K562 (cell line): ENCODE results near the gene CNP. TPM values are rescaled to one million over a fixed set of nuclear protein-coding genes. Genes with fewer than 3 reads are reported as not detected.

Source experiments
- CREB3L1 ChIP-seq: fragments of 450-650 bp; IDR thresholded peaks from 2 replicates; pipeline ENCODE4 v1.6.1; 2014; ENCODE audit warnings: low read depth, mild to moderate bottlenecking, moderate library complexity, borderline replicate concordance
- GTF3C2 ChIP-seq: IDR thresholded peaks from 3 replicates; pipeline ENCODE4 v1.6.1; 2011; ENCODE audit warnings: borderline replicate concordance, mild to moderate bottlenecking, moderate library complexity; ENCODE audit not compliant: insufficient read length; ENCODE audit errors: extremely low read depth
- HMGN3 ChIP-seq: IDR thresholded peaks from 2 replicates; pipeline ENCODE4 v1.6.1; 2011; ENCODE audit warnings: borderline replicate concordance, low read depth, mild to moderate bottlenecking, mixed read lengths, low read length; ENCODE audit not compliant: insufficient read length; ENCODE audit errors: extremely low read depth
- MAFF ChIP-seq: IDR thresholded peaks from 2 replicates; pipeline ENCODE4 v1.6.1; 2012; ENCODE audit warnings: low read length, improper control_type of control experiment
- MCM2 ChIP-seq: fragments of 450-650 bp; IDR thresholded peaks from 2 replicates; pipeline ENCODE4 v1.6.1; 2017; ENCODE audit warnings: low read depth, mild to moderate bottlenecking
- MNT ChIP-seq, 2 experiments: fragments of 450-650 bp; conservative IDR thresholded peaks; 2 replicates each; pipeline ENCODE4 v1.6.1; 2017; ENCODE audit warnings: mild to moderate bottlenecking in 2 of 2, moderate library complexity in 2 of 2
- MYBL2 ChIP-seq, 2 experiments: fragments of 450-650 bp in 1 of 2; sonication (generic) in 1 of 2; formaldehyde crosslinking in 1 of 2; IDR thresholded peaks; 2 replicates each; pipeline versions ENCODE4 v1.6.1 to v1.8.1; 2017 to 2022; ENCODE audit warnings: borderline replicate concordance in 1 of 2, inconsistent platforms in 1 of 2, low read depth in 1 of 2, mild to moderate bottlenecking in 1 of 2, missing genetic modification reagents in 1 of 2, moderate library complexity in 1 of 2
- NR2C2 ChIP-seq, 2 experiments: fragments of 200-800 bp in 1 of 2; sonication (Bioruptor generic) in 1 of 2; sonication (generic) in 1 of 2; formaldehyde crosslinking in 1 of 2; IDR thresholded peaks; 2 replicates each; pipeline versions ENCODE4 v1.6.1 to v1.8.0; 2016 to 2022; ENCODE audit warnings: mild to moderate bottlenecking in 1 of 2, missing compliant biosample characterization in 1 of 2, missing genetic modification characterization in 1 of 2, missing genetic modification reagents in 1 of 2
- POLR2A ChIP-seq: fragments of 450-650 bp; conservative IDR thresholded peaks from 2 replicates; pipeline ENCODE4 v1.6.1; 2016
- PRPF4 ChIP-seq: fragments of 200-400 bp; formaldehyde crosslinking; IDR thresholded peaks from one replicate; pipeline ENCODE4 v1.6.1; 2017; ENCODE audit warnings: low read length, low read depth, mild to moderate bottlenecking; ENCODE audit not compliant: insufficient read depth, poor library complexity, severe bottlenecking
- TAF9B ChIP-seq: fragments of 450-650 bp; IDR thresholded peaks from 2 replicates; pipeline ENCODE4 v1.6.1; 2018; ENCODE audit warnings: mild to moderate bottlenecking; ENCODE audit not compliant: partially characterized antibody
- U2AF2 ChIP-seq: fragments of 200-400 bp; formaldehyde crosslinking; optimal IDR thresholded peaks from 2 replicates; pipeline ENCODE3; 2017; ENCODE audit warnings: low read depth, mild to moderate bottlenecking, low read length
- ZNF431 ChIP-seq: sonication (generic); formaldehyde crosslinking; IDR thresholded peaks from 2 replicates; pipeline ENCODE4 v1.8.0; 2022; ENCODE audit warnings: mild to moderate bottlenecking, missing genetic modification reagents
- ZNF592 ChIP-seq: fragments of 450-650 bp; IDR thresholded peaks from 2 replicates; pipeline ENCODE4 v1.6.1; 2017; ENCODE audit warnings: antibody characterized with exemption, mild to moderate bottlenecking
- polyA plus RNA-seq, 8 experiments: library from polyadenylated mRNA; depleted of rRNA in 4 of 8; stranded (reverse) in 5 of 8; unstranded in 3 of 8; fragments of >200 nt; fragmentation: Nextera tagmentation in 2 of 8; fragmentation: Illumina TruSeq in 1 of 8; extraction: Ambion mirVana in 2 of 8; extraction: Trizol in 1 of 8; gene quantifications; 2 replicates each; pipeline versions ENCODE4 v1.2.1 to v1.2.3, GENCODE V29; 2011 to 2014; ENCODE audit warnings: inconsistent platforms in 1 of 8, missing spikeins in 1 of 8
- total RNA-seq, 7 experiments: library from RNA; depleted of rRNA in 6 of 7; stranded (reverse); fragments of >200 nt in 6 of 7; fragmentation: Illumina TruSeq in 2 of 7; extraction: Trizol in 2 of 7; gene quantifications; 2 replicates each; pipeline versions ENCODE4 v1.2.1 to v1.2.3, GENCODE V29; 2011 to 2021; ENCODE audit warnings: low replicate concordance in 1 of 7

CNP gene
- total and polyA plus RNA-seq, 9 of the 15 experiments (the other 6 are each of a cell fraction or from before 2014, with no cell fraction given), result 1.7 to 52.0 (median 29.1) TPM

- TF ChIP-seq ZNF592 (0 out of 2 replicates have a peak, but pooled peaks have one; percentile 41), TAF9B (no peak), GTF3C2 (no peak), NR2C2 (CRISPR knock-in tag; IDR thresholded peaks at IDR 0.05) (no peak), NR2C2 (tag; IDR thresholded peaks at IDR 0.05) (0 out of 2 replicates have a peak, but pooled peaks have one; percentile 27), MCM2 (no peak), HMGN3 (peak; percentile 14), POLR2A (peak; percentile 59), U2AF2 (no peak), MYBL2 (IDR thresholded peaks at IDR 0.05; ENCODE audit: low read depth) (no peak), MYBL2 (CRISPR knock-in tag; IDR thresholded peaks at IDR 0.05; ENCODE audit: borderline replicate concordance) (no peak), PRPF4 (peak; percentile 32), ZNF431 (CRISPR knock-in tag) (peak; percentile 17; the same call in 1 of the 2 replicates), MNT (conservative IDR thresholded peaks at IDR 0.05) (peak; percentile 61 to 68), CREB3L1 (peak; percentile 69; the same call in 1 of the 2 replicates), MAFF (peak; percentile 2; the same call in 1 of the 2 replicates)
These were observed at the start of gene CNP (continued) for GRCh38 chr17:41966463-41967140.
